Right lobe of liver (tissue), 6 donors: ENCODE measurements around the gene GRIK2. TPM values are rescaled to one million over a fixed set of nuclear protein-coding genes. Genes with fewer than 3 reads are reported as not detected.

ENCODE experiments used
- ATAC-seq, 4 donors: fragments of 200-7000 bp; cut with Tn5 transposase; one replicate each; pipeline ENCODE4 v1.9.1; 2020; ENCODE audit warnings: mild to moderate bottlenecking in 4 of 4, moderate library complexity in 4 of 4
- DNase-seq, 3 donors: peaks; one replicate each; pipeline ENCODE4 v3.0.0-alpha.2; 2020
- H3K27ac ChIP-seq, 3 donors: fragments of 200-600 bp; one replicate each; pipeline ENCODE4 v1.8.0; 2022
- H3K27me3 ChIP-seq, 2 donors: fragments of 200-600 bp; one replicate each; pipeline ENCODE4 v1.8.0; 2022
- H3K36me3 ChIP-seq, 4 donors: fragments of 200-600 bp; sonication (generic) in 1 of 4; one replicate each; pipeline versions ENCODE4 v1.5.1 to v1.8.0; 2017 to 2022; ENCODE audit warnings: control low read depth in 1 of 4
- H3K4me1 ChIP-seq, 4 donors: fragments of 200-600 bp; sonication (generic) in 1 of 4; one replicate each; pipeline versions ENCODE4 v1.5.1 to v1.8.0; 2017 to 2022; ENCODE audit warnings: control low read depth in 1 of 4
- H3K4me3 ChIP-seq, 3 donors: fragments of 200-600 bp; one replicate each; pipeline ENCODE4 v1.8.0; 2022
- H3K9me3 ChIP-seq, 4 donors: fragments of 200-600 bp; sonication (generic) in 1 of 4; one replicate each; pipeline versions ENCODE4 v1.5.1 to v1.8.0; 2017 to 2022; ENCODE audit warnings: control low read depth in 1 of 4
- CTCF ChIP-seq, 4 donors: fragments of 200-600 bp in 3 of 4; fragments of 450-650 bp in 1 of 4; IDR thresholded peaks; one replicate each; pipeline versions ENCODE4 v1.5.1 to v1.8.0; 2016 to 2022; ENCODE audit warnings: antibody characterized with exemption in 4 of 4, mild to moderate bottlenecking in 2 of 4
- POLR2A ChIP-seq: fragments of 450-650 bp; IDR thresholded peaks from one replicate; pipeline ENCODE4 v1.6.1; 2017; ENCODE audit warnings: antibody characterized with exemption, mild to moderate bottlenecking
- WGBS: methylation state at CpG from one replicate; pipeline ENCODE4 v1.1.6; 2018; ENCODE audit warnings: low coverage, low lambda C conversion rate; ENCODE audit not compliant: insufficient coverage; ENCODE audit errors: missing lambda C conversion rate; 5-methylcytosine and 5-hydroxymethylcytosine counted together
- intact Hi-C, 2 donors: fragments of 100-400 bp; cut with DNase I; formaldehyde crosslinking; loops; one replicate each; pipeline versions ENCODE4 v1.11.2 to v1.14.1; 2022
- total RNA-seq, 6 experiments: library from RNA; depleted of rRNA in 2 of 6; stranded (reverse); fragments of >200 nt in 2 of 6; fragmentation: NEBNext Ultra II Directional in 3 of 6; extraction: Animal tissue kit (Norgen Biotek cat#: 25700) in 3 of 6; gene quantifications; one replicate each; pipeline versions ENCODE4 v1.1.0 to v1.2.4, GENCODE V29; 2016 to 2023
- donor health status: DM: no; HTN: yes; CAD: no.
- donor health status: DM: no; HTN: no; CAD: no.
- donor health status: DM: no; HTN: no; CAD: no.
- donor health status: DM: no; HTN: yes; CAD: no.
- donor health status: DM: no; HTN: yes; CAD: no.

GRIK2 gene
- total RNA-seq, 6 experiments from 2014 or later = 0.04 to 0.24 (median 0.09) TPM; not detected in 3

GRCh38 chr6:101832371-101832770 lies 438.9 kb downstream of the GRIK2 start:
- H3K4me3 ChIP-seq = no peak overlapping the region
- ATAC-seq (no peak), DNase-seq (no peak)
- TF ChIP-seq POLR2A (no peak), CTCF (IDR thresholded peaks at IDR 0.05) (no peak)
- no peaks in the 10 kb centered on the region for H3K4me1 ChIP-seq
- H3K27me3 ChIP-seq = no peaks in the 10 kb centered on the region
- 73% methylated on average over 2 of the region's 2 CpGs for WGBS
- H3K27ac ChIP-seq = no peak overlapping the region
- H3K36me3 ChIP-seq = no peaks in the 10 kb centered on the region
- H3K9me3 ChIP-seq = no peaks in the 10 kb centered on the region
- intact Hi-C loops = no loop called here

- DNase-seq (no peak), ATAC-seq (no peak)
- H3K4me1 ChIP-seq = no peaks in the 10 kb centered on the region
- TF ChIP-seq POLR2A = no peak
- no peak for TF ChIP-seq CTCF (IDR thresholded peaks at IDR 0.05)
- no peaks in the 10 kb centered on the region for H3K27me3 ChIP-seq
- no peak overlapping the region for H3K27ac ChIP-seq
- intact Hi-C loops = no loop called here
- no peaks in the 10 kb centered on the region for H3K36me3 ChIP-seq
- WGBS = 89% methylated on average over 1 of the region's 1 CpG
- H3K9me3 ChIP-seq = no peaks in the 10 kb centered on the region
- no peak overlapping the region for H3K4me3 ChIP-seq
These were observed 446.6 kb downstream of the GRIK2 start for GRCh38 chr6:101840100-101840499.

GRCh38 chr6:101845172-101845571 lies 451.7 kb downstream of the GRIK2 start:
- H3K27me3 ChIP-seq = no peaks in the 10 kb centered on the region
- ATAC-seq (no peak), DNase-seq (no peak)
- WGBS = 43% methylated on average over 2 of the region's 2 CpGs
- no peaks in the 10 kb centered on the region for H3K4me1 ChIP-seq
- H3K36me3 ChIP-seq = no peaks in the 10 kb centered on the region
- no peak overlapping the region for H3K27ac ChIP-seq
- H3K9me3 ChIP-seq = no peaks in the 10 kb centered on the region
- no peak overlapping the region for H3K4me3 ChIP-seq
- intact Hi-C loops = no loop called here
- no peak for TF ChIP-seq CTCF (IDR thresholded peaks at IDR 0.05)
- no peak for TF ChIP-seq POLR2A

- Histone ChIP-seq H3K4me3 (no peak overlapping the region), H3K9me3 (no peaks in the 10 kb centered on the region), H3K27ac (no peak overlapping the region), H3K27me3 (no peaks in the 10 kb centered on the region), H3K4me1 (no peaks in the 10 kb centered on the region), H3K36me3 (no peaks in the 10 kb centered on the region)
- intact Hi-C loops = no loop called here
- TF ChIP-seq CTCF (IDR thresholded peaks at IDR 0.05) = no peak
- TF ChIP-seq POLR2A = no peak
- WGBS = 71% methylated on average over 1 of the region's 1 CpG
- ATAC-seq = no peak
- DNase-seq = no peak
These were observed 452.1 kb downstream of the GRIK2 start for GRCh38 chr6:101845621-101846020.

GRCh38 chr6:101847690-101848089 lies 454.2 kb downstream of the GRIK2 start:
- no peak overlapping the region for H3K4me3 ChIP-seq
- H3K9me3 ChIP-seq = no peaks in the 10 kb centered on the region
- H3K4me1 ChIP-seq = no peaks in the 10 kb centered on the region
- no peaks in the 10 kb centered on the region for H3K36me3 ChIP-seq
- DNase-seq (no peak), ATAC-seq (no peak)
- WGBS = 18% methylated on average over 3 of the region's 3 CpGs
- no peak overlapping the region for H3K27ac ChIP-seq
- intact Hi-C loops = no loop called here
- TF ChIP-seq POLR2A (no peak), CTCF (IDR thresholded peaks at IDR 0.05) (no peak)
- no peaks in the 10 kb centered on the region for H3K27me3 ChIP-seq
